Right cardiac atrium (tissue), 5 donors: Measurements from ENCODE around the gene MANBA. TPM values are rescaled to one million over a fixed set of nuclear protein-coding genes. Genes with fewer than 3 reads are reported as not detected.
"Not testable (repeated sequence)": the region's sequence is repeated elsewhere in the genome, so short reads cannot be mapped to it uniquely, and the experiment has no call there.

Source experiments
- ATAC-seq, 2 donors: fragments of 200-7000 bp; cut with Tn5 transposase; one replicate each; pipeline versions ENCODE4 v1.8.0 to v1.9.1; 2020; ENCODE audit warnings: moderate library complexity in 2 of 2, mild to moderate bottlenecking in 1 of 2
- DNase-seq, 3 donors: peaks; one replicate each; pipeline ENCODE4 v3.0.0-alpha.2; 2020
- H3K27ac ChIP-seq: one replicate; pipeline ENCODE4 v1.5.1; 2013; ENCODE audit warnings: mild to moderate bottlenecking, low read length, control low read depth, moderate library complexity
- H3K27me3 ChIP-seq: one replicate; pipeline ENCODE4 v1.6.1; 2013; ENCODE audit not compliant: control insufficient read depth, insufficient read depth
- H3K4me1 ChIP-seq: one replicate; pipeline ENCODE4 v1.6.1; 2013; ENCODE audit warnings: low read length; ENCODE audit not compliant: control insufficient read depth, insufficient read depth
- H3K4me3 ChIP-seq: one replicate; pipeline ENCODE4 v1.5.1; 2013; ENCODE audit warnings: low read length, control low read depth
- H3K9me3 ChIP-seq: one replicate; pipeline ENCODE4 v1.6.1; 2013; ENCODE audit warnings: low read length; ENCODE audit not compliant: control insufficient read depth
- WGBS: extraction: QIAGEN DNeasy Blood & Tissue Kit; methylation state at CpG from one replicate; pipeline ENCODE4 v1.1.7; 2013; 5-methylcytosine and 5-hydroxymethylcytosine counted together
- intact Hi-C, 4 donors: fragments of 100-400 bp; cut with DNase I; formaldehyde crosslinking; loops; one replicate each; pipeline versions ENCODE4 v1.11.0 to v1.14.0; 2022 to 2023
- polyA plus RNA-seq: library from polyadenylated mRNA; stranded (reverse); fragments of 200-250 nt; gene quantifications from one replicate; pipeline ENCODE4 v1.2.3, GENCODE V29; 2013
- total RNA-seq, 4 donors: library from RNA; stranded (reverse); fragmentation: NEBNext Ultra II Directional; extraction: Animal tissue kit (Norgen Biotek cat#: 25700); gene quantifications; one replicate each; pipeline ENCODE4 v1.2.1, GENCODE V29; 2021
- donor health status: healthy with polysubstance abuse.
- donor health status: DM: no; HTN: yes; CAD: no.
- donor health status: DM: no; HTN: no; CAD: no.
- donor health status: DM: no; HTN: yes; CAD: no; lungs with severe emphysema.
- donor health status: DM: yes; HTN: yes; CAD: no.

Gene MANBA
- total and polyA plus RNA-seq, 5 donors: 9.0 to 36.5 (median 31.2) TPM

DNA sequence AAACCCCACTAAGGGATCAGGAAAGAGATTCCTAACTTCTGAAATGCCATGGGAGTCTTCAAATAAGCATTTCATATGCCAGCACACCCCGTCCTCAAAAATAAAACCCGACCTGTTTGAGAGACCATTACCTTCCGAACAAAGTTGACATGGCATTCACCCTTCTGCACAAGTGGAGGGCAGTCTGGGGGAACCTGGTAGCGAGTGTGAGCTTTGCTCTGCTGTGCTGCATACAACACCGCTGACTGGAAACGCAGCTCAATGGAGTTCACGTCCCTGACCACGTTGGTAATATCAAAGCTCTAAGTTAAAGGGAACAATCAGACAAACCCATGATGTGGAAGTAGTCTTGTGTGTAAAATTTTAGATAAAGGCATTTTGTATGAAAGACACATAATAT lies 38.0 kb downstream of the MANBA start:
- intact Hi-C loops: no loop called here
- Histone ChIP-seq H3K9me3 (no peaks in the 10 kb centered on the region), H3K27ac (no peak overlapping the region), H3K4me3 (no peak overlapping the region), H3K4me1 (no peaks in the 10 kb centered on the region), H3K27me3 (no peaks in the 10 kb centered on the region)
- DNase-seq: no peak
- no peak for ATAC-seq
- 92% methylated on average over 8 of the region's 8 CpGs for WGBS

DNA sequence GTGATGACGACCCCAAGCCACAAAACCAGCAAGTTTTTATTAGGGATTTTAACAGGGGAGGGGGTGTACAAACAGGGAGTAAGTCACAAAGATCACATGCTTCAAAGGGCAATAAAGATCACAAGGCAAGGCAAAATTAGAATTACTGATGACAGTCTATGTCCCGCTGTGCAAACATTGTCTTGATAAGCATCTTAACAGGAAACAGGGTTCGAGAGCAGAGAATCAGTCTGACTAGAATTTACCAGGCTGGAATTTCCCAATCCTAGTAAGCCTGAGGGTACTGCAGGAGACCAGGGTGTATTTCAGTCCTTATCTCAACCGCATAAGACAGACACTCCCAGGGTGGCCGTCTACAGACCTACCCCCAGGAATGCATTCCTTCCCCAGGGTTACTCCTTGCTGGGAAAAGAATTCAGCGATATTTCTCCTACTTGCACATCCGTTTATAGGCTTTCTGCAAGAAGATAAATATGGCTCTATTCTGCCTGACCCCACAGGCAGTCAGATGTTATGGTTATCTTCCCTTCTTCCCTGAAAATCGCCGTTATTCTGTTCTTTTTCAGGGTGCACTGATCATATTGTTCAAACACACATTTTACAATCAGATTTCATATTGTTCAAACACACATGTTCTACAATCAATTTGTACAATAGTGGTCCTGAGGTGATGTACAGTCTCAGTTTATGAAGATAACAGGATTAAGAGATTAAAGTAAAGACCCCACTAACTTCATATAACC lies 41.8 kb downstream of the MANBA start:
- intact Hi-C loops, ATAC-seq: not testable (repeated sequence)
- WGBS: 81% methylated on average over 9 of the region's 9 CpGs

DNA sequence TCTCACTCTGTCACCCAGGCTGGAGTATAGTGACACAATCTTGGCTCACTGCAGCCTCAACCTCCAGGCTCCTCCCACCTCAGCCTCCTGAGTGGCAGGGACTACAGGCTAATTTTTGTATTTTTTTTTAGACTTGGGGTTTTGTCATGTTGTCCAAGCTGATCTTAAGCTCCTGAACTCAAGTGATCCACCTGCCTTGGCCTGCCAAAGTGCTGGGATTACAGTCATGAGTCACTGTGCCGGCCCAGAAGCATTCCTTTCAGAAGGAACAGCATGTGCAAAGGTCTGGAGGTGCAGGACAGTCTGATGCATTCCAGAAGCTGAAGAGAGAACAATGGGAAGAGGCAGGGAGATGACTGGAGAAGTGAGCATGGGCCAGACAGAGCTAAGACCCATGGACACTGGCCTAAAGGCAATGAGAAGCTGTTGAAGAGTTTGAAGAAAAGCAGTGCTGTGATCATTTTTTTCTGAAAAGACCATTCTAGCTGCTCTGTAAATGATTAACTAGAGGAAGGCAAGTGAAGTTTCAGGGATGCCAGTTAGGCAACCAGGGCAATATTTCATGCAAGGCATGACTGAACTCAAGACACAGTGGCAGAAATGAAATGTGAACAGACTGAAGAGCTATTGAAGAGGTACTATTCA lies 43.2 kb downstream of the MANBA start:
- Histone ChIP-seq H3K27me3 (no peaks in the 10 kb centered on the region), H3K4me3 (no peak overlapping the region), H3K27ac (no peak overlapping the region), H3K4me1 (no peaks in the 10 kb centered on the region), H3K9me3 (no peaks in the 10 kb centered on the region)
- intact Hi-C loops: no loop called here
- ATAC-seq (no peak), DNase-seq (no peak)
- WGBS: 89% methylated on average over 1 of the region's 1 CpG

More for the DNA sequence above, 41.8 kb downstream of the MANBA start:
- not testable (repeated sequence) for DNase-seq, H3K27me3 ChIP-seq, H3K9me3 ChIP-seq, H3K4me3 ChIP-seq, H3K27ac ChIP-seq, H3K4me1 ChIP-seq

DNA sequence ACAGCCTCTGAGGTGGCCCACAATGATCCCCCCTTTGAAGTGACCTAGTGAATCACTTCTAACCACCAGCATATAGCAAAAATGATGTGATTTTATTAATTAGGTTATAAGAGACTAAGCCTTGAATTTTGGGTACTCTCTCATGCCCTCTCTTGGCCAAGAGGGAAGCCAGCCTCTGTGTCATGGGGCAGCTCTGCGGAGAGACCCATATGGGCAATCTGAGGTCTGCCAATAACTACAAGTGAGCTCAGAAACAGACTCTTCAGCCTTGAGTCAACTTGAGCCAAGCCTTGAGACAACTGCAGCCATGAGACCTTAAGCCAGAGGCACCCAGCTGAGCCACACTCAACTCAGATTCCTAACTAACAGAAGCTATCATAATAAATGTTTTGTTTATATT lies 45.7 kb downstream of the MANBA start:
- H3K9me3 ChIP-seq: no peaks in the 10 kb centered on the region

DNA sequence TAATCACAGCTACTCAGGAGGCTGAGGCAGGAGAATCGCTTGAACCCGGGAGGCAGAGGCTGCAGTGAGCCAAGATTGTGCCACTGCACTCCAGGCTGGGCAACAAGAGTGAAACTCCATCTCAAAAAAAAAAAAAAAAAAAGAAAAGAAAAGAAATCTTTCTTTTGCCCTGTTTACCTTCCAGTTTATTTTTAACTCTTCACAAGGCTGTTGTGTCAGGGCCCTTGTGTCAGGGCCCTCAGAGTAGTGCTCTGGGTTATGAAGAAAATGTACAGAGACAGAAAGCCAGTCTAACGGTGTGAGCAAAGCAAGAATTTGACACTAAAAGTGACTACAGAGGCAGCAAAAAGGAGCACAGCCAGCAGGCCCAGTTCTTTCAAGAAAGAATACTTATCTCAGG lies 47.0 kb downstream of the MANBA start:
- H3K9me3 ChIP-seq, intact Hi-C loops, H3K4me1 ChIP-seq, ATAC-seq, H3K27me3 ChIP-seq, DNase-seq, H3K4me3 ChIP-seq, H3K27ac ChIP-seq: not testable (repeated sequence)
- WGBS: 82% methylated on average over 3 of the region's 3 CpGs

More for the DNA sequence above, 45.7 kb downstream of the MANBA start:
- intact Hi-C loops: no loop called here
- Histone ChIP-seq H3K4me1 (no peaks in the 10 kb centered on the region), H3K27me3 (no peaks in the 10 kb centered on the region), H3K4me3 (no peak overlapping the region), H3K27ac (no peak overlapping the region)
- no peak for DNase-seq
- no peak for ATAC-seq
- WGBS: 72% methylated on average over 1 of the region's 1 CpG

DNA sequence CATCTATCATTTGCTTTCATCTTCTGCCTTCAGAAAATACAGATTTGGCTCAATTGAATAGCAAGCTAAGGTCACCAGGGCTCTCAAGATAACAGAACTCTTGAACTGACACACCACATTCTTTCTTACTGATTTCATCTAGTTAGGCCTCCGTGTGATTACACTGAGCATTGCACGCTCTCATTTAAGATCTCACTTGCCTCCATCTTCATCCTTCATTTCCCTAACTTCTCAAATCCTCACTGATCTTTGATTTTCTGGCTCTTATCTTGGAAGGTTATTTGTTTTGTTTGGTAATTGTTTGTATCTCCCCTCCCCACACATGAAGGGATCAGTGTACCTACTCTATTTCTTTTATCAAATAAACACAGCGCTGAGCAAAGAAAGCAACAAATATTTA lies 47.7 kb downstream of the MANBA start:
- Histone ChIP-seq H3K27ac (no peak overlapping the region), H3K4me3 (no peak overlapping the region), H3K4me1 (no peaks in the 10 kb centered on the region), H3K9me3 (no peaks in the 10 kb centered on the region), H3K27me3 (no peaks in the 10 kb centered on the region)
- DNase-seq (no peak), ATAC-seq (peak in 1 of 2 donors; percentile 38)
- intact Hi-C loops: no loop called here
- 50% methylated on average over 3 of the region's 3 CpGs for WGBS

DNA sequence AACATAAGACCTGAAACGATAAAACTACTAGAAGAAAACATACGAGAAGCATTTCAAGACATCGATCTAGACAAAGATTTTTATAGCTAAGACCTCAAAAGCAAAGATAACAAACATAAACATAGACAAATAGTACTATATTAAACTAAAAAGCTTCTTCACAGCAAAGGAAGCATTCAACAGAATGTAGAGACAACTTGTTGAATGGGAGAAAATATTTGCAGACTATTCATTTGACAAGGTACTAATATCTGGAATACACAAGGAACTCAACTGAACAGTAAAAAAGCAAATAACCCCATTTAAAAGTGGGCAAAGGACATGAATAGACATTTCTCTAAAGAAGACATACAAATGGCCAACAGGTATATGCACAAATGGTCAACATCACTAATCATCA lies 49.8 kb downstream of the MANBA start:
- Histone ChIP-seq H3K27me3 (no peaks in the 10 kb centered on the region), H3K27ac (no peak overlapping the region), H3K9me3 (no peaks in the 10 kb centered on the region), H3K4me1 (no peaks in the 10 kb centered on the region), H3K4me3 (no peak overlapping the region)
- 92% methylated on average over 3 of the region's 3 CpGs for WGBS
- no peak for DNase-seq
- intact Hi-C loops: no loop called here
- no peak for ATAC-seq

DNA sequence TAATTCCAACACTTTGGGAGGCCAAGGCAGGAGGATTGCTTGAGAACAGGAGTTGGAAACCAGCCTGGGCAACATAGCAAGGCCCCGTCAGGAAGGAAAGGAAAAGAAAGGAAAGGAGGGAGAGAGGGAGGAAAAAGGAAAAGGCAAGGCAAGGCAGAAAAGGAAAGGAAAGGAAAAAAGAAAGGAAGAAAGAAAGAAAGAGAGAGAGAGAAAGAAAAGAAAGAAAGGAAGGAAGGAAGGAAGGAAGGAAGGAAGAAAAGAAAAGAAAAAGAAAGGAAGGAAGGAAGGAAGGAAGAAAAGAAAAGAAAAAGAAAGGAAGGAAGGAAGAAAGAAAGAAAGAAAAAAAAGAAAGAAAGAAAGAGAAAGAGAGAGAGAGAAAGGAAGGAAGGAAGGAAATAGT lies 51.7 kb downstream of the MANBA start:
- H3K9me3 ChIP-seq, H3K4me3 ChIP-seq, DNase-seq, H3K27me3 ChIP-seq, ATAC-seq, H3K27ac ChIP-seq, intact Hi-C loops, H3K4me1 ChIP-seq: not testable (repeated sequence)
- WGBS: 95% methylated on average over 1 of the region's 1 CpG

DNA sequence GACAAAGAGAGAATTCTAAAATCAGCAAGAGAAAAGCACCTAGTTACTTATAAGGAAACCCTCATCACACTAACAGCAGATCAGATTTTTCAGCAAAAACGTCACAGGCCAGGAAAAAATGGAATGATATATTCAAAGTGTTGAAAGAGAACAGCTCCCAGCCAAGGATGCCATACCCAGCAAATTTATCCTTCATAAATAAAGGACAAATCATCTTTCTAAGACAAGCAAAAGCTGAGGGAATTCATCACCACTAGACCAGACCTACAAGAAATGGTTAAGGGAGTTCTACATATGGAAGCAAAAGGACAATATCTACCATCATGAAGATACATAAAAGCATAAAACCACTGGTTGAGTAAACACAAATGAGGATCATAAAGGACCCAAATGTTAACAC lies 53.6 kb downstream of the MANBA start:
- ATAC-seq (no peak), DNase-seq (no peak)
- Histone ChIP-seq H3K4me1 (no peaks in the 10 kb centered on the region), H3K4me3 (no peak overlapping the region), H3K9me3 (no peaks in the 10 kb centered on the region), H3K27ac (no peak overlapping the region), H3K27me3 (no peaks in the 10 kb centered on the region)
- intact Hi-C loops: no loop called here
- WGBS: 74% methylated on average over 1 of the region's 1 CpG

DNA sequence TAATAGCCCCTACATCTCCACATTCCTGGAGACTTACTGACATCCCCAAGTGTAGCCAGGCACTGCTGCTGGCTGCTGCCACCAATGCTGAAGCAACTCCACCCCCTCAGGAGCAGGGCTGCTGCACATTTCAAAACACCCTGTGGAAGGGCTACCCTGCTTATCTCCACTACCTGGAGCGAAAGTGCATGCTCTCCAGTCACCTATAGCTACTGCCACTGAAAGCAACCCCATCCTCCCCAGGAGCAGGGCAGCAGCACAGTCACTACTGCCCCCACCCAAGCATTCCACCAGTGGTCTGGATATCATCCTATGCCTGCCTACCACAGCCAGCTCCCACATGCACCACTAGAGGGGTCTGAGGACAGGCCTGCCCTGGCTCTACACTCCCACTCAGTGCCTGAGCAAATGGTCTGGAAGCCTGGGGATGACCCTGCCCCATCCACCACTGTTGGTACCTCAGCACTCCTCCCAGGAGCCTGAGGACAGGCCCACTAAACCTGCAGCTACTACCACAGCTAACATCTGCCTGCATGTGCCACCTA lies 55.3 kb downstream of the MANBA start:
- intact Hi-C loops: no loop called here
- no peaks in the 10 kb centered on the region for H3K27me3 ChIP-seq
- H3K4me3 ChIP-seq: no peak overlapping the region
- H3K4me1 ChIP-seq: no peaks in the 10 kb centered on the region
- H3K27ac ChIP-seq: no peak overlapping the region
- ATAC-seq (no peak), DNase-seq (peak in 1 of 3 donors; percentile 32)
- WGBS: 93% methylated on average over 1 of the region's 1 CpG
- H3K9me3 ChIP-seq: no peaks in the 10 kb centered on the region

DNA sequence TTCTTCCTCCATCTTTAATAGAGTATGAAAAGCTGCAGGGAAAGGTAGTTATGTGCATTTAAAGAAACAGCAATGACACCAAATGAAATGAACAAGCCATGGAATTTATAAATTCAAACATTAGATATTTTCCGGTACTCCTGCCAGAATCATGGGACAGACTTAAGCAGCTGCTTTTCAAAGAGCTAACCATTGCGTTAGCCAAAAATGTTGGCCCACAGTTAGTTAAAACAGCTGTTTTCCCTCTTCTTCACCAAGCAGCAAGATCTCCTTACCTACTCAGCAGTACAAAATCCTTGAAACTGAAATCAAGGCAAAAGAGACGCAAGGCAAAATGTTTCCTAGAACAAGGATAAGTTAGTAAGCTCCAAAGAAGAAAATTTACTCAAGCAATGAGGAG lies 64.0 kb downstream of the MANBA start:
- Histone ChIP-seq H3K4me3 (no peak overlapping the region), H3K27me3 (no peaks in the 10 kb centered on the region), H3K27ac (no peak overlapping the region), H3K9me3 (no peaks in the 10 kb centered on the region), H3K4me1 (no peaks in the 10 kb centered on the region)
- intact Hi-C loops: no loop called here
- peak; percentile 50 to 74 for ATAC-seq
- 62% methylated on average over 3 of the region's 3 CpGs for WGBS
- no peak for DNase-seq
